Stimulated activated CD4-positive, alpha-beta T cell treated with anti-CD3 and anti-CD28 coated beads, Interleukin-15, amount 100 ng/mL, for 1 hour (primary cell): ENCODE data around the gene SHROOM1.

ENCODE experiments used
- DNase-seq, 2 donors: peaks; one replicate each; pipeline ENCODE4 v3.0.0-alpha.2; 2020; ENCODE audit warnings: low read depth in 1 of 2, low spot score in 1 of 2

The SHROOM1 gene

GRCh38 chr5:132779961-132780360, 50.5 kb downstream of the SHROOM1 start:
- no peak for DNase-seq

- no peak for DNase-seq
Measured at GRCh38 chr5:132778856-132779255, 51.6 kb downstream of the SHROOM1 start.

- no peak for DNase-seq
Measured at GRCh38 chr5:132778129-132778528, 52.3 kb downstream of the SHROOM1 start.

GRCh38 chr5:132777209-132778069, 53.0 kb downstream of the SHROOM1 start, which contains the start of gene SEPTIN8:
Gene SEPTIN8, minus strand, starts transcription at chr5:132777239. Its CDS starts 102 bp downstream, at chr5:132777137.
- peak in 1 of 2 donors; percentile 25 for DNase-seq

DNA sequence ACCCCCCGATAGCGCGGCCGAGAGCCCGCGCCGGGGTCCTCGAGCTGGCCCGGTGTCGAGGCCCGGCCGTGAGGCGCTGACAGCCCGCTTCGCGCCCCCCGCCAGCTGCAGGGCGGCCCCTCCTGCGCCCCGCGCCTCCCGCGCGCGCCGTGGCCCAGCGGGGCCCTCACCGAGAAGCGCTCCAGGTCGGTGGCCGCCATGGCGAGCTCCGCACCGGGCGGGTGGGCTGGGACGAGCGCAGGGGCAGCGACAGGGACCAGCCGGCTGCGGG, 53.6 kb downstream of the SHROOM1 start:
- no peak for DNase-seq

- DNase-seq: no peak
Measured at GRCh38 chr5:132776131-132776937, 54.1 kb downstream of the SHROOM1 start.

- DNase-seq: no peak
Measured at GRCh38 chr5:132775476-132775961, 54.9 kb downstream of the SHROOM1 start.

DNA sequence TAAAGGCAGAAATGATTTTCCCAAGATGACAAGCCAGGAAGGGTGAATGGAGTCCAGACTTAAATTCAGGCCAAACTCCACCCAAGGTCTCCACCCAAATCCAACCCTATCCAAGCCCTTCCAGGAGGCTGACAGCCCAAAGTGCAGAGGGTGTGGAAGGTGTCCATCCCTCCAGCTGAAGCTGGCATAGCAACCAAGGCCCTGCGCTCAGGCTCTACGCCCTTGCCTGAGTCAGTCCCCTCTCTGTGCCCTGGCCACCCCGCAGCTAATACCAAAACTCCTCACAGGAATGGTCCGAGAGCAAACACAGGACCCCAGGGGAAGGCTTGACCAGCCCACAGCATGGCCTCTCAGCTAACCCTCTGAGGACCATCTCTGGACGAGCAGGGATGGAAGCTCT, 55.6 kb downstream of the SHROOM1 start:
- DNase-seq: no peak

DNA sequence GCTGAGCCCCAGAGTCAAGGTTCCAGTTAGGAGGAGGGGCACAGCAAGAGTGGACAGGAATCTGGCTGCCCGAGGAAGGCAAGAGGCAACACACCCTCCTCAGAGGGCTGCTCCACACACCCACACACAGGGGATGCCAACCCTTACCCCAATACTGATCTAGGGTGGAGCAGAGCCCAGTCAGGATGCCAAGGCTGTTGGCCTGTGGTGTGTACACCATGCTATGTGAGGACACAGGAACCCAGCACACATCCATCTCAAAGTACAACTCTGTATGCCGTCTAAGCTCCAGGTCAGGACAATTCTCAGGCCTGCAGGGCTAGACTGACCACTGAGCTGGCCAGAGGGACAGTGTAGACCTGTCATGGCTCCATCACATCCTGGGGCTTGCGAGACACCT, 56.0 kb downstream of the SHROOM1 start:
- DNase-seq: no peak

- no peak for DNase-seq
Measured at GRCh38 chr5:132773601-132774355, 56.7 kb downstream of the SHROOM1 start.

GRCh38 chr5:132773114-132773513, 57.3 kb downstream of the SHROOM1 start:
- DNase-seq: no peak

DNA sequence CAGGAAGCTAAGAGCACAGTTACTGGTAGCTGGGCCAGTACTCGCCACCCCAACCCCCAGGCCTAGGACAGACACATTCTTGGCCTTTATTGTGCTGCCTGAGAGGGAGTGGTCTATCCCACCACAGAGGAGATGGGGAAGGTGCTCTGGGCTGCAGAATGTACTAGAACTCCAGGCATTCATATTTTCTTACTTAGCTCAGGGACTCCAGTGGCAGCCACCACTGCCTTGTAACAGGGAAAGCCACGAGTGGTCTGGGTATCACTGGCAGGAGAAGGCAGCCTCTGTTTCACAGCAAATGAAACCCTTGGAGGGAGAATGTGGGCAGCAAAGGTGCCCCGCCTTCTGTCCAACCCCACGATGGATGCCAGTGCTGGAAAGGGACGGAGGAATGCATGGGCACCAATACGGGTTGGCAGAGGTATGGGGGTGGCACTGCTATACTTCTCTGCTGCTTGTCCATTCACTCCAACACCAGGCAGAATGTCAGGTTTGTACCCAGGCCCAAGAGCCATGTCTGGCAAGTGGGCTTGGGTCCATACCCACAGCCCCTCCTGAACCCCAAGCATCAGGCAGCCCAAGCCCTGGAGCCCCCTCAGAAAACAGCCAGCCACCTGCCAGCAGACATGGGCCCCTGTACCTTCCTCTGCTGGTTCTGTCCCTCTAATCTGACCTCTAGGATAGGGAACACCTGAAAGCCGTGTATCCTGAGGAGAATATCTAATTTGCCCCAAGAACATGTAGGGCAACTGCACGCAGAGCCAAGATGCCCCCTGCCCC, 58.0 kb downstream of the SHROOM1 start:
- no peak for DNase-seq
